HG03442 (cell line): ENCODE data around the gene STC2.

ENCODE experiments used
- ATAC-seq: cut with Tn5 transposase; IDR thresholded peaks from one replicate; pipeline ENCODE4 v1.9.1; 2021; ENCODE audit warnings: mild to moderate bottlenecking, moderate library complexity; ENCODE audit not compliant: unreplicated experiment

STC2 gene

GRCh38 chr5:173329491-173330337, 1.5 kb upstream of the STC2 start:
- ATAC-seq = peak; percentile 37

GRCh38 chr5:173328844-173329490, 753 bp upstream of the STC2 start:
- no peak for ATAC-seq

GRCh38 chr5:173327084-173327947, 898 bp downstream of the STC2 start:
- ATAC-seq = no peak

- ATAC-seq = no peak
These were observed 1.7 kb downstream of the STC2 start for GRCh38 chr5:173326501-173326960.

- no peak for ATAC-seq
These were observed 3.0 kb downstream of the STC2 start for GRCh38 chr5:173325091-173325698.

GRCh38 chr5:173324115-173325001, 3.9 kb downstream of the STC2 start:
- ATAC-seq = no peak

GRCh38 chr5:173323799-173324114, 4.5 kb downstream of the STC2 start:
- ATAC-seq = no peak

- ATAC-seq = no peak
These were observed 5.0 kb downstream of the STC2 start for GRCh38 chr5:173323106-173323798.

GRCh38 chr5:173321886-173322285, 6.3 kb downstream of the STC2 start:
- no peak for ATAC-seq

- no peak for ATAC-seq
These were observed 8.0 kb downstream of the STC2 start for GRCh38 chr5:173320259-173320658.

GRCh38 chr5:173319646-173320045, 8.6 kb downstream of the STC2 start:
- no peak for ATAC-seq

GRCh38 chr5:173318881-173319620, 9.2 kb downstream of the STC2 start:
- no peak for ATAC-seq

- ATAC-seq = no peak
These were observed 9.9 kb downstream of the STC2 start for GRCh38 chr5:173318330-173318729.

- no peak for ATAC-seq
These were observed 10.4 kb downstream of the STC2 start for GRCh38 chr5:173317852-173318251.

- ATAC-seq = no peak
These were observed 11.0 kb downstream of the STC2 start for GRCh38 chr5:173317091-173317730.

GRCh38 chr5:173316339-173317020, 11.7 kb downstream of the STC2 start:
- ATAC-seq = no peak

- no peak for ATAC-seq
These were observed 12.5 kb downstream of the STC2 start for GRCh38 chr5:173315495-173316338.
